GM19023 (cell line): ENCODE measurements around the gene OGFOD2.

Experiments
- ATAC-seq: cut with Tn5 transposase; IDR thresholded peaks from one replicate; pipeline ENCODE4 v1.9.1; 2021; ENCODE audit warnings: mild to moderate bottlenecking, moderate library complexity; ENCODE audit not compliant: unreplicated experiment

The OGFOD2 gene

GRCh38 chr12:122988036-122988435 is 13.0 kb downstream of the OGFOD2 start:
- ATAC-seq: no peak

GRCh38 chr12:122988612-122989212 is 13.7 kb downstream of the OGFOD2 start:
- no peak for ATAC-seq

- no peak for ATAC-seq
Observed at GRCh38 chr12:122989225-122989839, 14.3 kb downstream of the OGFOD2 start.

GRCh38 chr12:122989874-122990419 is 14.9 kb downstream of the OGFOD2 start:
- no peak for ATAC-seq

- no peak for ATAC-seq
Observed at GRCh38 chr12:122990561-122990960, 15.5 kb downstream of the OGFOD2 start.

- ATAC-seq: no peak
Observed at GRCh38 chr12:122990961-122991622, 16.0 kb downstream of the OGFOD2 start.

GRCh38 chr12:122991623-122992275 is 16.7 kb downstream of the OGFOD2 start:
- ATAC-seq: no peak

- ATAC-seq: no peak
Observed at GRCh38 chr12:122992386-122992785, 17.3 kb downstream of the OGFOD2 start.

- no peak for ATAC-seq
Observed at GRCh38 chr12:122994140-122994675, 19.2 kb downstream of the OGFOD2 start.

- ATAC-seq: no peak
Observed at GRCh38 chr12:122994781-122995502, 19.9 kb downstream of the OGFOD2 start.

GRCh38 chr12:122995503-122996187 is 20.6 kb downstream of the OGFOD2 start:
- ATAC-seq: no peak

- ATAC-seq: no peak
Observed at GRCh38 chr12:122996188-122996601, 21.2 kb downstream of the OGFOD2 start.

- ATAC-seq: no peak
Observed at GRCh38 chr12:122996621-122997342, 21.7 kb downstream of the OGFOD2 start.

- ATAC-seq: no peak
Observed at GRCh38 chr12:122997343-122998250, 22.6 kb downstream of the OGFOD2 start.

GRCh38 chr12:122998316-122998715 is 23.3 kb downstream of the OGFOD2 start:
- ATAC-seq: no peak

- ATAC-seq: no peak
Observed at GRCh38 chr12:122999196-122999946, 24.3 kb downstream of the OGFOD2 start.

GRCh38 chr12:122999986-123000420 is 25.0 kb downstream of the OGFOD2 start:
- ATAC-seq: no peak

GRCh38 chr12:123000578-123000977 is 25.5 kb downstream of the OGFOD2 start:
- ATAC-seq: no peak
